Measurements from ENCODE around the gene C2orf80. TPM values are rescaled to one million over a fixed set of nuclear protein-coding genes. Genes with fewer than 3 reads are reported as not detected.

The C2orf80 gene
- total and polyA plus RNA-seq, 2 donors (not counting 3 experiments of a cell fraction or from before 2014, with no cell fraction given), result not detected

Other genes with a start within 250 kb of the C2orf80 start
- 8.5 and 9.1 TPM in 2 replicates for gene PLEKHM3, start 164.5 kb downstream of the C2orf80 start, total RNA-seq
- gene PLEKHM3, start 164.5 kb downstream of the C2orf80 start, polyA plus RNA-seq, result 2.8 and 3.1 TPM in 2 replicates
- not detected in 2 replicates for gene CRYGD, start 65.5 kb downstream of the C2orf80 start, total RNA-seq
- gene CRYGD, start 65.5 kb downstream of the C2orf80 start, polyA plus RNA-seq, result not detected in 2 replicates
- not detected in 2 replicates for gene CRYGC, start 60.2 kb downstream of the C2orf80 start, total RNA-seq
- not detected in 2 replicates for gene CRYGC, start 60.2 kb downstream of the C2orf80 start, polyA plus RNA-seq
- gene CRYGB, start 43.9 kb downstream of the C2orf80 start, total RNA-seq, result not detected in 2 replicates
- gene CRYGB, start 43.9 kb downstream of the C2orf80 start, polyA plus RNA-seq, result not detected in 2 replicates
- gene CRYGA, start 26.4 kb downstream of the C2orf80 start, total RNA-seq, result not detected in 2 replicates
- not detected in 2 replicates for gene CRYGA, start 26.4 kb downstream of the C2orf80 start, polyA plus RNA-seq
- 107 and 124 TPM in 2 replicates for gene IDH1, start 65.0 kb upstream of the C2orf80 start, total RNA-seq
- 47.1 and 63.1 TPM in 2 replicates for gene IDH1, start 65.0 kb upstream of the C2orf80 start, polyA plus RNA-seq
- 28.2 and 28.5 TPM in 2 replicates for gene PIKFYVE, start 76.2 kb upstream of the C2orf80 start, total RNA-seq
- gene PIKFYVE, start 76.2 kb upstream of the C2orf80 start, polyA plus RNA-seq, result 7.2 and 9.0 TPM in 2 replicates
- not detected in 2 replicates for gene PTH2R, start 216.8 kb upstream of the C2orf80 start, total RNA-seq
- not detected in 2 replicates for gene PTH2R, start 216.8 kb upstream of the C2orf80 start, polyA plus RNA-seq